Measurements from ENCODE around the gene DNAH10. TPM values are rescaled to one million over a fixed set of nuclear protein-coding genes. Genes with fewer than 3 reads are reported as not detected.
"Not testable (repeated sequence)": the region's sequence is repeated elsewhere in the genome, so short reads cannot be mapped to it uniquely, and the experiment has no call there.

The DNAH10 gene
- total RNA-seq, 1 donor from 2014 or later: 0.22 TPM

- ATAC-seq: no peak
- no peak for DNase-seq (ENCODE audit: missing footprints)
- intact Hi-C loops (cut with DNase I): no loop called here
Observed at GRCh38 chr12:123893276-123893675, 131.2 kb downstream of the DNAH10 start.

DNA sequence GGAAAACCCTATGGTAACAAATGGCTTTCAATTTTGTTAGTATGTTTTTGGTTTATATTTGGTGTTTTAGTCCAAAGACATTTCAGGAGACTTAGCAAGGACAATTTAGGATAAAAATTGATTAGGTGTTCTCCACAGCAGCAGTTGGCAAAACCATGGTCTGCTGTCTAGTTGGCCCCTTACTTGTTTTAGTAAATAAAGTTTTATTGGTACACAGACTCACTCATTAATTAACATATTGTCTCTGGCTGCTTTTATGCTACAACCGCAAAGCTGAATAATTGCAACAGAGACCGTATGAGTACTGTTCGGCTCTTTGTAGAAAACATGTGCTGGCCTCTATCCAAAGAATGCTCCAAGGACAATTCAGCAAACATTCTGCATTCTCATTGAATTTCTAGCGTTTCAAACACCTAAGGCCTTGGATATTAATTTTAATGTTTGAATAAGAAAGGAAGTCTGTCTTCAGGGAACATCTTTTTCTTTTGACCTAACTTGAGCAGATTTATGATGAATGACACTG lies 132.8 kb downstream of the DNAH10 start:
- intact Hi-C loops (cut with DNase I): no loop called here
- DNase-seq (ENCODE audit: missing footprints) (no peak), ATAC-seq (no peak)

DNA sequence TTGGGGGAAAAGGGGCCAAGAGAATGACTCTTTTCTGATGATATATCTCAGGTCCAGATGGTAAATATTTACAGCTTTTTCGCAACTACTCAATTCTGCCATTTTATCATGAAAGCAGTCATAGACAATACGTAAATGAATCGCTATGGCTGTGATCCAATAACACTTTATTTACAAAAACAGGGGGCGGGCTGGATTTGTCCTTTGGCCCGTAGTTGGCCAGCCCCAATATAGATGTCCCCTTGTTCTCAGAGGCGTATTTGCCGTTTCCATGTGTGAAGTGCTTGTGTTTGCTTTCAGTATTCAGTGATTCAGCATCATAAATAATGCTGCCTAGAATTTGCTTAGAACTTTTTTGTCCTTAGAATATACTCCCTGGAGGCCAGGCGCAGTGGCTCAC lies 133.3 kb downstream of the DNAH10 start:
- DNase-seq (ENCODE audit: missing footprints) (no peak), ATAC-seq (no peak)
- intact Hi-C loops (cut with DNase I): no loop called here

DNA sequence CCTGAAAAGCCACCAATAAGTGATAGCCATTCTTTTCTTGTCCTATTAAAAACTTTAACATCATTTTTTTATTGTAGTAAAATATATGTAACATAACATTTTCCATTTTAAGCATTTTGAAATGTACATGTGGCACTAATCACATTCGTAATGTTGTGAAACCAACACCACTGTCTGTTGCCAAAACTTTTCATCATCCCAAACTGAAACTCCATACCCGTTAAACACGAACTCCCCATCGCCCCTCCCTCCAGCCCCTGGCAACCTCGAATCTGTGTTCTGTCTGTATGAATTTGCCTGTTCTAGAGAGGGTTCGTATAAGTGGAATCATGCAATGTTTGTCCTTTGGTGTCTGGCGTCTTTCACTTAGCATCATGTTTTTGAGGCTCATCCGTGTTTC lies 134.7 kb downstream of the DNAH10 start:
- no peak for ATAC-seq
- DNase-seq (ENCODE audit: missing footprints): no peak
- intact Hi-C loops (cut with DNase I): no loop called here

DNA sequence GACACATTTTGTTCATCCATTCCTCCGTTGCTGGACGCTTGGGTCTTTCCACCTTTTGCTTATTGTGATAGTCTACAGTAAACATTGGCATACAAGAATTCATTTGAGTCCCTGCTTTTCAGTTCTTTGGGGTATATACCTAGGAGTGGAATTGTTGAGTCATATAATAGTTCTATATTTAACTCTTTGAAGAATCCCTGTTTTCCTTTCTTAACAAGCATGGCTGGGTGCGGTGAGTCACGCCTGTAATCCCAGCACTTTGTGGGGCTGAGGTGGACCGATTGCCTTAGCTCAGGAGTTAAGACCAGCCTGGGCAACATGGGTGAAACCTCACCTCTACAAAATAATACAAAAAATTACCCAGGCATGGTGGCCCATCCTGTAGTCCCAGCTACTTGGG lies 135.1 kb downstream of the DNAH10 start:
- no peak for DNase-seq (ENCODE audit: missing footprints)
- ATAC-seq: no peak
- intact Hi-C loops (cut with DNase I): no loop called here

- DNase-seq (ENCODE audit: missing footprints) (no peak), ATAC-seq (no peak)
- intact Hi-C loops (cut with DNase I): no loop called here
Observed at GRCh38 chr12:123898673-123899072, 136.6 kb downstream of the DNAH10 start.

DNA sequence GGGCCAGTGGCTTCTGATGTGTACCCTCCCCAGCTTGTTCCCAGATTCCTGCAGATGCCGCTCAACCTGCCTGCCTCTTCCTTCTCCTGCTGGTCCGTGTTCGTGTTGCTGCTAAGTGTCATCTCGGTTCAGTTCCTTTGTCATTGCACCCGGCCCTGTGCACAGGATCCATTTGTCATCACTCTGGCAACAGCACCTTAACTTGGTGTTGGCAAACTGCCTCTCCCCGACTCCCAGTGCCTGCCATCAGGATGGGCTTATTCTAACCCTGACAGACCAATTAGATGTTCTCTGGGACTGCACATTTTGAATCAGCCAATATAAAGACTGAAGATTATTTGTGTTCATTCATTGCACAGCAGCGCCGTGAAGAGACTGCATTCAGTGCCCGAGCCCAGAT lies 137.3 kb downstream of the DNAH10 start:
- peak; percentile 60 for ATAC-seq
- intact Hi-C loops (cut with DNase I): no loop called here
- no peak for DNase-seq (ENCODE audit: missing footprints)

DNA sequence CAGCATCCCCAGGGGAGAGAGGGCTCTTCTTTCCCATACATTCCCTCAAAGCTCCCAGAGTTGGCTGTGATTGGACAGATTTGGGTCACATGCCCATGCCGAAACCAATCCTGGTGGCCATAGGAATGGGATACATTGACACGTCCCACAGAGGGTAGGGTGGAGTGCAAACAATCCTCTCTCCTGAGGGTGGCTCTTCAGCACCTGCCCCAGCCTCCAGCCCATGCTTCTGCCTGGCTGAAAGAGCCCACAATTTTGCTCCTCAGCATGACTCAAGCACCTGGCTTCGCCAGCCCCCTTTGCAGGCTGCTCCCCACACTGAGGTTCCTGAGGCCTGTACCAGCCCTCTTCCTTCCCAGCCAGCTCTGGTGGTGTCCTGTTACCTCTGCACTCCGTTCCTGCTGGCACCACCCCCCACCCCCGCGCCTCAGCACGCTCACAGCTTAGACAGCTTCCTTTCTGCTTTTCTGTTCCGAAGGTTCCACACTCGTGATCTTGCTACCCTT lies 138.8 kb downstream of the DNAH10 start:
- ATAC-seq (no peak), DNase-seq (ENCODE audit: missing footprints) (no peak)
- intact Hi-C loops (cut with DNase I): loop anchor here (5.0 kb wide), 1 partner anchor 131 kb away; no protein-coding TSS in a partner anchor

DNA sequence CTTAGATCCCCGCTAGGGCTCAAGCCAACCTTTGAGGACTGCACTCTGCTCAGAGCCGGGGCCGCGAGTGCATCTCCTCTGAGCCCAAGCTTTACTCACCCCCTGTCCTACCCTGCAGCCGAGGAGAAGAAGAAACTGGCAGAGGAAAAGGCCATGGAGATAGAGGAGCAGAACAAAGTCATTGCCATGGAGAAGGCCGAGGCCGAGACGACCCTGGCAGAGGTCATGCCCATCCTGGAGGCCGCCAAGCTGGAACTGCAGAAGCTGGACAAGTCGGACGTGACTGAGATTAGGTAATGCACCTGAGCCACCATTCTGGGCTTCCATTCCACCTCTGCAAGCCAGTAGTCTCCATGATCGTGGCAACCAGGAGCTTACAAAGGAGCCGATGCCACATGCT lies 140.7 kb downstream of the DNAH10 start:
- ATAC-seq (no peak), DNase-seq (ENCODE audit: missing footprints) (no peak)
- intact Hi-C loops (cut with DNase I): loop anchor here (5.0 kb wide), 1 partner anchor 129 kb away; no protein-coding TSS in a partner anchor

- ATAC-seq: no peak
- DNase-seq (ENCODE audit: missing footprints): no peak
- intact Hi-C loops (cut with DNase I): loop anchor here (2.0 to 5.0 kb wide), 2 partner anchors 81 to 129 kb away; no protein-coding TSS in a partner anchor
Observed at GRCh38 chr12:123903301-123904065, 141.4 kb downstream of the DNAH10 start.

DNA sequence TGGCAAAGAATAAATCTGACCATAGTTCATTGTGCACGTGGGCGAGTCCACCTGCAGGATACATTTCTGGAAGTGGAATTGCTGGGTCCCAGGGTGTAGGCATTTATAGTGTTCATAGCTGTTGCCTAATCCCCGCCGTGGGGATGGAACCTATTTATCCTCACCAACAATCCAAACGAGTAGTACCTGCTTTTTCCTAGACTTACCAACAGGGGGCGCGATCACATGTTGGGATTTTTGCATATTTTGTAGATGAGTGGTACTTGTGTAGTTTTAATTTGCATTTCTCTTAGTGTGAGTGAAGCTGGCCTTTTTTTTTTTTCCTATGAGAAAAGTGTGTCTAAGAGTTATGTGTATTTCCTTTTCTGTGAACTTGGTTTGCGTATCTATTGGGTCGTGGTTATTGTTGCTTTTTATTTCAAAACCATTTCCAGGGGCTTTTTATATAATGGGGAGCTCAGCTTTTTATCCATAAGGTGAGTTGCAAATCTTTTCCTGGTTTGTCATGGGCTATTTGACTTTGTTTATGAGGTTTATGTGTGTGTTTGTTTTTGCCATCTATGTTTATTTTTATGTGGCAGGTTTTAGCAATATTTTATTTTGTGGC lies 143.3 kb downstream of the DNAH10 start:
- intact Hi-C loops (cut with DNase I): loop anchor here (2.0 kb wide), 1 partner anchor 79 kb away; no protein-coding TSS in a partner anchor
- ATAC-seq (no peak), DNase-seq (ENCODE audit: missing footprints) (no peak)

DNA sequence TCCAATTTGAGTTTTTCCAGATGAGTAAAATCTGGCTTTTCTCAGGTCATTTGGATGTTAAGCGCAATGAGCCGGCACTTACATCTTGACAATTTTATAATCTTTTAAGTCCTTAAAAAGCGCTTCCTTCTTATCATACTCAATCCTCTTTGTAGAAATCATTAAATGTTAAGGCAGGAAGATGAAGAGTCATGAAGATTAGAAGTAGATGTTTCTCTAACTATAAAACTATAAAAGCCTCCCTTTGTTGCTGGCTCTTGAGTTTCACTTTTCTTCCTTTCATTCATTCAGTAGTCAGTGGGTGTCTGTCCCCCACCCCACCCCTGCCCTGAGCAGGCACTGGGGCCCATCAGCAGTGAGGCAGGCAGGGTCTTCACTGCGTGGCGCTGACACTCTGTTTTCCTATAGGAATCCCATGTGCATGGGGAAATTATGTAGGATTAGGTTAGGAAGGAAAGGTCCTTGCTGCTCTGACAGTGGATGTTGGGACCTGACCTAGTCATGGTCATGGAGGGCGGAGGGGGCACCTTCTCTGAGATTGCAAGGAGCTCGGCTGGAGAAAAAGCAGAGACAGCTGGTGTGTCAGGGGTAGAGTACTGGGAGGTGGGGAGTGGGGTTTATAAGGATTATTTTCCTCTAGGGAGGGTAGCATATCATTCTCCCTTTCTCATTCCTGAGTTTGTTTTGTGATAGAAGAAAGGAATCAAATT lies 144.8 kb downstream of the DNAH10 start:
- DNase-seq (ENCODE audit: missing footprints): no peak
- ATAC-seq: no peak
- intact Hi-C loops (cut with DNase I): no loop called here

- peak; percentile 57 for ATAC-seq
- no peak for DNase-seq (ENCODE audit: missing footprints)
- intact Hi-C loops (cut with DNase I): no loop called here
Observed at GRCh38 chr12:123907726-123908476, 145.8 kb downstream of the DNAH10 start.

DNA sequence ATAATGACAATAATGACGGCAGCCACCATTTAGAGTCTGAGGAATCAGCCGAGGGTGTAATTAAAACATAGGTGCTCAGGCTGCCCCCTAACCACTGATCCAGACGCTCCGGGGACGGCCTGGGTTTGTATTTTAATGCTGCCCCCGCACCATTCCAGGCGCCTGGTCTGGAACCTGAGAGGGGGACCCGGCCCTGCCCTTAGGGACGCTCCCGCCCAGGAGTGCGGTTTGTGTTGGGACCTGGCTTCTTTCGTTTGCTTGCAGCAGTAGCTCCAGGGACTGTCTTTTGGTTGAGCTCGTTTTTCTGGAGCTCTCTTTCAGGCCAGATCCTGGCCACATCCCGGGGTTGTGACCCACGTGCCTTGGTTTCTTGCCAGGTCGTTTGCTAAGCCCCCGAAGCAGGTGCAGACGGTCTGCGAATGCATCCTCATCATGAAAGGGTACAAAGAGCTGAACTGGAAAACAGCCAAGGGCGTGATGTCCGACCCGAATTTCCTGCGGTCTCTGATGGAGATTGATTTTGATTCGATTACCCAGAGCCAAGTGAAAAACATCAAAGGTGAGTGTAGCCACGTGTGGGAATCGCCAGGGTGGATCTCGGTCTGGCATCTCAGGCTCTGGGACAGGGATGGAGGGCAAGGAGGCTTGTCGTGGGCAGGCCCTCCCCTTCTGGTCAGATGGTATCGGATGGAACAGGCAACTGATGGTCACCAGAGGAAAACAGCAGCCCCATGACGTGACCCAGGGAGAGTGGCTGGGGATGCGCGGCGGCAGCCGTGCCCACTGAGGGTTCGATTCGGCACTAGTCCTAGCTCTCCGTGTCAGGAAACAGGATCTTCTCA lies 147.0 kb downstream of the DNAH10 start:
- DNase-seq (ENCODE audit: missing footprints) (no peak), ATAC-seq (no peak)
- intact Hi-C loops (cut with DNase I): no loop called here

DNA sequence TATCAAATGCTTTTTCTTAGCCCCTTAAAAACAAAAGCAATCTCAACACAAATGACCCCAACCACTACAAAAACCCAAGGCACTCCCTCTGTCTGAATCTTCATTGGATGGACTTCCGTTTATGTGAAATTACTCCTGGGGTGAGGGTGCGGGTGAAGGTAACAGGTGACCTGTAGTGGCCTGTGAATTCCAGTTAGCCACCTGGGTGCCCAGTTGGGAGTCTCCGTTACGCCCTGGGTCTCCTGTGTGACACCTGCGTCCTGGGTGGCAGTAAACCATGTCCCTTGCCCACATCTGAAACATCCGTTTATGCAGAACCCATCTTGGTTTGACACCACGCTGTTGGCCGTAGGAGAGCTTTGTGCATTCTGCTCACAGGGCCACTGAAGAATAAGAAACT lies 148.0 kb downstream of the DNAH10 start:
- ATAC-seq (no peak), DNase-seq (ENCODE audit: missing footprints) (no peak)
- intact Hi-C loops (cut with DNase I): no loop called here

- ATAC-seq (no peak), DNase-seq (ENCODE audit: missing footprints) (no peak)
- intact Hi-C loops (cut with DNase I): no loop called here
Observed at GRCh38 chr12:123910761-123911193, 148.7 kb downstream of the DNAH10 start.

- not testable (repeated sequence) for DNase-seq (ENCODE audit: missing footprints); ATAC-seq
Observed at GRCh38 chr12:123911672-123912409, 149.7 kb downstream of the DNAH10 start.

More at GRCh38 chr12:123911672-123912409, 149.7 kb downstream of the DNAH10 start:
- intact Hi-C loops (cut with DNase I): not testable (repeated sequence)

Data from Right ventricle myocardium inferior (tissue), 1 donor.